GM18907 (cell line): ENCODE results near the gene ZNF732.
A peak's percentile ranks its signal among the peaks of the same experiment; 100 is the strongest.
"Not testable (repeated sequence)": the region's sequence is repeated elsewhere in the genome, so short reads cannot be mapped to it uniquely, and the experiment has no call there.

Experiments
- ATAC-seq: cut with Tn5 transposase; IDR thresholded peaks from one replicate; pipeline ENCODE4 v1.9.1; 2021; ENCODE audit warnings: mild to moderate bottlenecking, moderate library complexity; ENCODE audit not compliant: unreplicated experiment

Gene ZNF732

GRCh38 chr4:256492-256891, 48.8 kb downstream of the ZNF732 start:
- no peak for ATAC-seq

GRCh38 chr4:253936-254756, 51.1 kb downstream of the ZNF732 start:
- ATAC-seq, result no peak

- ATAC-seq, result no peak
These were observed 53.1 kb downstream of the ZNF732 start for GRCh38 chr4:252065-252601.

- no peak for ATAC-seq
These were observed 60.8 kb downstream of the ZNF732 start for GRCh38 chr4:244471-244870.

- no peak for ATAC-seq
These were observed 61.8 kb downstream of the ZNF732 start for GRCh38 chr4:243426-243825.

GRCh38 chr4:242121-242848, 63.0 kb downstream of the ZNF732 start:
- peak; percentile 50 for ATAC-seq

GRCh38 chr4:241411-241810, 63.9 kb downstream of the ZNF732 start:
- not testable (repeated sequence) for ATAC-seq

GRCh38 chr4:236028-236427, 69.2 kb downstream of the ZNF732 start:
- no peak for ATAC-seq

GRCh38 chr4:234178-234577, 71.1 kb downstream of the ZNF732 start:
- no peak for ATAC-seq

GRCh38 chr4:223913-224497, 81.3 kb downstream of the ZNF732 start:
- no peak for ATAC-seq
